Kidney epithelial cell (primary cell): ENCODE data around the gene HOXA10. TPM values are rescaled to one million over a fixed set of nuclear protein-coding genes. Genes with fewer than 3 reads are reported as not detected.

Experiments
- DNase-seq: peaks from one replicate; pipeline ENCODE4 v3.0.0-alpha.2; 2010; ENCODE audit warnings: low read depth
- H3K27me3 ChIP-seq: 2 replicates; pipeline ENCODE4 v1.6.0; 2011; ENCODE audit warnings: low read length; ENCODE audit not compliant: control insufficient read depth, insufficient read depth
- H3K36me3 ChIP-seq: 2 replicates; pipeline ENCODE4 v1.5.1; 2011; ENCODE audit warnings: low read length; ENCODE audit not compliant: control insufficient read depth, insufficient read depth
- H3K4me3 ChIP-seq: 2 replicates; pipeline ENCODE4 v1.5.1; 2011; ENCODE audit warnings: low read depth, mild to moderate bottlenecking, control low read depth, low read length
- CTCF ChIP-seq: IDR thresholded peaks from 2 replicates; pipeline ENCODE4 v1.5.1; 2011; ENCODE audit warnings: mild to moderate bottlenecking, moderate library complexity, low read length, control low read depth, inconsistent platforms; ENCODE audit not compliant: insufficient read depth, poor library complexity, severe bottlenecking
- total RNA-seq: library from RNA; depleted of rRNA; stranded (reverse); fragments of >200 nt; gene quantifications from 2 replicates; pipeline ENCODE4 v1.2.3, GENCODE V29; 2015

The HOXA10 gene
- total RNA-seq, 1 donor from 2014 or later, result 29.1 TPM

DNA sequence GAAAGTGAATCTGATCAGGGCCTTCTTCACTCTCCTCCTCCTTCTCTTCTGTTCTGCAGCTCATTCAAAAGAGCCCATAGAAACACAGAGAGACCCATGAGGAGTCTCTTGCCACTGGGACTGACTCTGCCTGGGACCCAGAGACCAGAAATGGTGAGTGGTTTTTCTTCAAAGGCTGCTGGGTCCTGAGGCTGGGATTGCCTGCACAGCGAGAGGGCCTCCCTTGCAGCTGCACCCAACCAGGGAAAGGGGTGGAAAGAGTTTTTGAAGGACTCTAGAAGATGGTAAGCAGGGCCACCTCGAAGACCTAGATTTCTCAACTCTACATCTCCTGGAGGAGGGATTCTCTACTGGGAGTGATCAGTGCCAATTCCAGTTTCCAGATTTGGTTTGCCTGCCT lies 41.2 kb upstream of the HOXA10 start:
- Histone ChIP-seq H3K36me3 (no peaks in the 10 kb centered on the region), H3K27me3 (peaks cover 81% of the 10 kb centered on the region), H3K4me3 (no peak overlapping the region)
- TF ChIP-seq CTCF, result no peak
- DNase-seq, result no peak

DNA sequence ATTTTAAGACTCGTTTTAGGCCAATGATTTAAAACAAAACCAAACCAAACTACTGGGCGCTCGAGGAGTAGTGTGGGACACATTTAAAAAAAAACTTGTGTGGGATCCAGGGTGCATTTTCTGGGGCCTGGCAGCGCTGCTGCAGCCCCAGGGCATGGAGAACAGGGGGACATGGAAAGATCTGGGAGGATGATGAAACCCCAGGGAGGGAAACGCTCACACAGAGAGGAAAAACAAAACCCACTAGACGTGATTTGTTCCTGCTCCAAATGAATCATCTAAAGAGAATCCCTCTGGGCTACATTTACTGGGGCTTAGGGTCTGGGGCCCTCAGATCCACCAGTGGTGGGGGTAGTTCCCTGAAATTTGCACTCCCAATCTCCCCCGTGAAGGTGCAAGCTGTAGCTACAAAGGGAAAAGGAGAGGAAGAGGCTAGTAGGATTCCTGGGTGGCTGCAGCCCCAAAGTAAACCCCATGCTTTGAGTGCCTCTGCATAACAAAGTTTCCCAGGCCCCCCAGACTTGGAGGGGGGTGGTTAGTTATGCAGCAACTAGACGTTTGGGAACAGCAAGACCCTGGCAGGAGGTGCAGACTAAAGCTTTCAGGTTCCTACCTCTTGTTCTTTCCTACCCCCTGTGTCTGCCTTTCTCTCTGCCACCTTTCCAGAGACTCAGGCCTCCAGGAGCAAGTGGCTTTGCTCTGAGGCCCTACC lies 40.3 kb upstream of the HOXA10 start:
- H3K27me3 ChIP-seq, result peaks cover 81% of the 10 kb centered on the region
- no peak overlapping the region for H3K4me3 ChIP-seq
- H3K36me3 ChIP-seq, result no peaks in the 10 kb centered on the region
- no peak for TF ChIP-seq CTCF
- no peak for DNase-seq

DNA sequence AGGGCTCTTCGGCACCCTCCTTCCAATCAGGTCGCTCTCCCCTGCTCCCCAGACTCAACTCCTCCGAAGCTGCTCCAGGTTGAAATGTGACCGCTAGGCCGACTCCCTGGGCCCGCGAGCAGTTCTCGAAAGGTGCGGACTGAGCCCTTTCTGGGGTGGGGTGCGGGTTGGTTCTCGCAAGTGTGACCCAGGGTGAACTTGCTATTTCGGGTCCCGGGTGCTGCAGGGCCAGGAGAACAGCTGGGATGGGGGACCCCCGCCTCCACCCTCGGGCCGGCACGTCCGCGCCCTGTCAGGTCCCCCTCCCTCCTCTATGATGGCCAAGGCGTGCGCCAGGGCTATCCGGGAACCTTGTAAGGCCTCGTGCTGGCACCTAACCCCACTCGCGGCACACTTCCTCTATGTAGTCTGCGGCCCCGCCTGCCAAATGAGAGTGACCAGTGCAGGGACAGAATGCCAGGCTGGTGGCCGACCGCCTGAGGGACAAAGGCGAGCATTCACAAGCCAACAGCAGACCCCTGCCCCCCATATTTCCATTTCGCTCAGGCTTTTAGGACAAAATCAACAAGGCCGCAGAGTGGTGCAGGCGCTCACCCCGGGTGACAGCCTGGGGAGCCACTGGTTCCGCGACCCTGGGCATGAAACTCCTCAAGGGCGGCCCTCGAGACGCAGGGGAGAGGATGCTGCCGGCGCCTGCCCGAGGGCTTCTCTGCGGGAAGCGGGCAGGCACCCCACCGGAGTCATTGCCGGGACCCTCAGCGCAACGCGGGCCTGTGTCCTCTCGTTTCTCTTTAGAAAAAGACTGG lies 39.5 kb upstream of the HOXA10 start:
- no peak overlapping the region for H3K4me3 ChIP-seq
- no peak for DNase-seq
- H3K36me3 ChIP-seq, result no peaks in the 10 kb centered on the region
- TF ChIP-seq CTCF, result no peak
- peaks cover 82% of the 10 kb centered on the region for H3K27me3 ChIP-seq

DNA sequence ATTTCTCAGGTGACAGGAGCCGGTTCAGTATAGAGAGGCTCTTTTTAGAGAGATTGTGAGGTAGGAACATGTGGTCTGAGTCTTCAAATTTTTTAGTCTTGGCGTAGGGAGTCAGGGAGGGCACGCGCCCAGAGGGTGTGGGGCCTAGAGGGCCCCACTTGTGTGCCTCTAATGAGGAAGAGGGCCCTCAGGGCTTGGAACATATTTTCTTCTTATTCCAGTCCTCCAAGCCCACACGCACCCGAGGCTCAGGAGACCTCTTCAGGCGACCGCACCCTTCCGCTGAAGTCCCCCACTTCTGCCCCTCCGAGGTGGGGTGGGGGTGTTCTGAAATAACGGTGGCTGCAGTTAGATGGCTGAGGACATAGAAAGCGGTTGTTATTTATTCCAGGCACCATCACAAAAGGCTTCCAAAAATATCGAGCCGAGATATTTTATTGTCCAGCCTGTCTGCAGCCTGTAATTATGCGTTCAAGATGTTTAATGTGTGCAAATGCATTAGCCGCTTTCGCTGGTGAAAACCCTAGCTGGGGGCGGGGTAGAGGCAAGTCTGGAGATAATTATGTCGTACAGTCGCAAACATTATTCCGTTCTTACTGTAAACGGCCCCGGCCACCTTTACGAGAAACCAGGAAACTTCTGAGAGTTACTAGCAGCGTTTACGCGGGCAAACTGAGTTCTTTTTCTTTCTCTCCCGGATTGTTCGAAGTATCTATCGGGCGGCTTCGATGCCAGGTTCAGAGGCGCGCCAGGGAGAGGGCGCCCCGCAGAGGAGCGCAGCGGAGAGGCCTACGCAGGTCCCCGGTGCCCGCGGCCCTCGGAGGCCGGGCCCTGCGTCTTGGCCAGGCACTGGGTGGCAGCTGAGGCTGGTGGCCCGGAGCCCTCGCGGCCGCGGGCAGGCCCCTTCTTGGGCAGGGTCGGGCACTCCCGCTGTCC lies 38.6 kb upstream of the HOXA10 start:
- Histone ChIP-seq H3K36me3 (no peaks in the 10 kb centered on the region), H3K4me3 (no peak overlapping the region), H3K27me3 (peaks cover 89% of the 10 kb centered on the region)
- no peak for DNase-seq
- TF ChIP-seq CTCF, result no peak

GRCh38 chr7:27211764-27212204 lies 37.7 kb upstream of the HOXA10 start:
- TF ChIP-seq CTCF, result no peak
- DNase-seq, result no peak
- no peaks in the 10 kb centered on the region for H3K36me3 ChIP-seq
- H3K4me3 ChIP-seq, result no peak overlapping the region
- peaks cover 86% of the 10 kb centered on the region for H3K27me3 ChIP-seq
